Breast epithelium (tissue), 3 donors: ENCODE data around the gene EBI3.

Experiments used
- POLR2A ChIP-seq: fragments of 450-650 bp; IDR thresholded peaks from one replicate; pipeline ENCODE4 v1.6.1; 2016; ENCODE audit warnings: antibody characterized with exemption, mild to moderate bottlenecking, moderate library complexity
- POLR2AphosphoS5 ChIP-seq, 3 donors: sonication (generic); formaldehyde crosslinking; IDR thresholded peaks; one replicate each; pipeline ENCODE4 v1.6.1; 2017; ENCODE audit warnings: antibody characterized with exemption in 3 of 3
- TF ChIP-seq, protein P1 (sequence below), 3 donors: fragments of 450-650 bp; IDR thresholded peaks; one replicate each; pipeline ENCODE4 v1.5.1; 2016 to 2017; ENCODE audit warnings: antibody characterized with exemption in 3 of 3, mild to moderate bottlenecking in 3 of 3, moderate library complexity in 3 of 3

DNA sequence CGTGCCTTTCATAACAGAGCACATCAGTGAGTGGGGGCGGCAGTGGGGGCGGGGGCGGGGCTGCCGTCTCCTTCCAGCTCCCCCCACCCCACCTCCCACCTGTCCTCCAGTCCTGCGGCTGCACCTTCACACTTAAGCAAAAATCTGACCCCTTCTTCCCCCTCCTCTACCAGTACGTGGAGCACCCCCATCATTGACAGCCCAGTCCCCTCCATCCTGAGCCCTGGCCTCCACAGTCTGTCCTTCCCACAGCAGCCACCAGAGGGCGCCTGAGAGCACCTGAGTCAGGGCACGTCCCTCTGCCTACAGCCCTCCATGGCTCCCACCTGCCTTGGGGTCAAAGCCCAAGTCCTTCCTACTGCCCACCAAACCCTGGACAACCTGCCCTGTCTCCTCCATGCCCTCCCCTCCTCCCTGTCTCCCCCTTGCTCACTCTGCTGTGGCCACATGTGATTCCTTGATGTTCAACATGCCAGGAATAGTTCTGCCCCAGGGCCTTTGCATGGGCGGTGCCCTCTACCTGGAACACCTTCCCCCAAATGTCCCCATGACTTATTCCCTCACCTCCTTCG is 4.0 kb downstream of the EBI3 start:
- TF ChIP-seq, protein P1, sequence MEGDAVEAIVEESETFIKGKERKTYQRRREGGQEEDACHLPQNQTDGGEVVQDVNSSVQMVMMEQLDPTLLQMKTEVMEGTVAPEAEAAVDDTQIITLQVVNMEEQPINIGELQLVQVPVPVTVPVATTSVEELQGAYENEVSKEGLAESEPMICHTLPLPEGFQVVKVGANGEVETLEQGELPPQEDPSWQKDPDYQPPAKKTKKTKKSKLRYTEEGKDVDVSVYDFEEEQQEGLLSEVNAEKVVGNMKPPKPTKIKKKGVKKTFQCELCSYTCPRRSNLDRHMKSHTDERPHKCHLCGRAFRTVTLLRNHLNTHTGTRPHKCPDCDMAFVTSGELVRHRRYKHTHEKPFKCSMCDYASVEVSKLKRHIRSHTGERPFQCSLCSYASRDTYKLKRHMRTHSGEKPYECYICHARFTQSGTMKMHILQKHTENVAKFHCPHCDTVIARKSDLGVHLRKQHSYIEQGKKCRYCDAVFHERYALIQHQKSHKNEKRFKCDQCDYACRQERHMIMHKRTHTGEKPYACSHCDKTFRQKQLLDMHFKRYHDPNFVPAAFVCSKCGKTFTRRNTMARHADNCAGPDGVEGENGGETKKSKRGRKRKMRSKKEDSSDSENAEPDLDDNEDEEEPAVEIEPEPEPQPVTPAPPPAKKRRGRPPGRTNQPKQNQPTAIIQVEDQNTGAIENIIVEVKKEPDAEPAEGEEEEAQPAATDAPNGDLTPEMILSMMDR (IDR thresholded peaks at IDR 0.05) = peak in 2 of 3 donors; percentile 28 to 38
- TF ChIP-seq POLR2AphosphoS5 (IDR thresholded peaks at IDR 0.05) = no peak
- TF ChIP-seq POLR2A = no peak
